ENCODE results near the gene TEDC2. TPM values are rescaled to one million over a fixed set of nuclear protein-coding genes. Genes with fewer than 3 reads are reported as not detected.

Gene TEDC2
- total and polyA plus RNA-seq, 9 of the 15 experiments (the other 6 are each of a cell fraction or from before 2014, with no cell fraction given), result 0.75 to 57.0 (median 17.6) TPM

GRCh38 chr16:2513405-2514332 is 53.8 kb downstream of the TEDC2 start, which contains the start of gene ATP6V0C (continued):
- TF ChIP-seq ZNF232 (CRISPR knock-in tag; IDR thresholded peaks at IDR 0.05), result no peak
- peak; percentile 85 for TF ChIP-seq POLR2B (IDR thresholded peaks at IDR 0.05; ENCODE audit: low read depth, partially characterized antibody)
- TF ChIP-seq TFAM (CRISPR knock-in tag; conservative IDR thresholded peaks at IDR 0.05), result no peak
- TF ChIP-seq KDM2B (CRISPR knock-in tag; IDR thresholded peaks at IDR 0.05), result no peak
- TF ChIP-seq YBX1 (IDR thresholded peaks at IDR 0.05), result no peak
- no peak for TF ChIP-seq ZNF263 (CRISPR knock-in tag; IDR thresholded peaks at IDR 0.05; ENCODE audit: borderline replicate concordance)
- TF ChIP-seq EWSR1 (IDR thresholded peaks at IDR 0.05; ENCODE audit: borderline replicate concordance, low read depth, partially characterized antibody), result no peak
- no peak for TF ChIP-seq ZSCAN29 (IDR thresholded peaks at IDR 0.05)
- TF ChIP-seq KLF10 (CRISPR knock-in tag; IDR thresholded peaks at IDR 0.05), result no peak
- no peak for TF ChIP-seq HMBOX1 (IDR thresholded peaks at IDR 0.05)
- no peak for TF ChIP-seq HDAC2 (IDR thresholded peaks at IDR 0.05)
- TF ChIP-seq HNRNPK (IDR thresholded peaks at IDR 0.05; ENCODE audit: low read depth, low read length, poor library complexity, severe bottlenecking), result no peak
- TF ChIP-seq ZHX1 (conservative IDR thresholded peaks at IDR 0.05; ENCODE audit: low read length), result no peak
- no peak for TF ChIP-seq ZEB2 (IDR thresholded peaks at IDR 0.05)
- no peak for TF ChIP-seq SMARCA4 (IDR thresholded peaks at IDR 0.05)
- TF ChIP-seq PHTF2 (CRISPR knock-in tag; IDR thresholded peaks at IDR 0.05), result no peak
- TF ChIP-seq ZNF253 (CRISPR knock-in tag; conservative IDR thresholded peaks at IDR 0.05), result no peak
- no peak for TF ChIP-seq CTCFL (IDR thresholded peaks at IDR 0.05; ENCODE audit: borderline replicate concordance, insufficient read depth, low read depth, low read length, poor library complexity, severe bottlenecking)
- no peak for TF ChIP-seq ZNF766 (CRISPR knock-in tag; conservative IDR thresholded peaks at IDR 0.05)
- no peak for TF ChIP-seq ARID2 (IDR thresholded peaks at IDR 0.05)
- no peak for TF ChIP-seq DPF2 (IDR thresholded peaks at IDR 0.05)
- TF ChIP-seq ZNF695 (CRISPR knock-in tag; IDR thresholded peaks at IDR 0.05), result no peak
- no peak for TF ChIP-seq ZFP30 (CRISPR knock-in tag; IDR thresholded peaks at IDR 0.05; ENCODE audit: borderline replicate concordance)
- peak; percentile 94 for TF ChIP-seq CCNT2 (IDR thresholded peaks at IDR 0.05; ENCODE audit: borderline replicate concordance, extremely low read depth, insufficient read length, low read depth, low read length)
- TF ChIP-seq HMGN3 (IDR thresholded peaks at IDR 0.05; ENCODE audit: borderline replicate concordance, extremely low read depth, insufficient read length, low read depth, low read length), result no peak

Measured in K562 (cell line).